IMR-90 (cell line): ENCODE measurements around the gene CUBN. TPM values are rescaled to one million over a fixed set of nuclear protein-coding genes. Genes with fewer than 3 reads are reported as not detected.

Experiments
- ATAC-seq: fragments of 200-7000 bp; cut with Tn5 transposase; 2 replicates; pipeline ENCODE4 v1.9.1; 2020; ENCODE audit warnings: low read depth, mild to moderate bottlenecking, moderate library complexity
- BruUV-seq: library from RNA; stranded (reverse); fragments of 400-500 nt; replicated peaks from 2 replicates; lab custom pipeline; 2021; lab: Mats Ljungman, UMichigan
- CTCF ChIA-PET: fragments of 300-600 bp; formaldehyde crosslinking; extraction: SDS; loops from one replicate; lab custom pipeline; 2021; ENCODE audit warnings: antibody characterized with exemption; lab: Yijun Ruan, JAX
- POLR2A ChIA-PET: fragments of 300-600 bp; sonication (Branson Sonifier 250); formaldehyde crosslinking; loops from one replicate; lab custom pipeline; 2022; ENCODE audit warnings: antibody characterized with exemption; ENCODE audit not compliant: unreplicated experiment; lab: Charles Lee
- DNase-seq: peaks from one replicate; pipeline ENCODE4 v3.0.0; 2013
- H2AFZ ChIP-seq: replicated peaks from 2 replicates; pipeline ENCODE3; 2013; ENCODE audit warnings: low read length, mild to moderate bottlenecking; ENCODE audit not compliant: poor library complexity
- H2AK5ac ChIP-seq: 2 replicates; pipeline ENCODE4 v1.6.1; 2013; ENCODE audit warnings: low read depth, low read length, inconsistent platforms
- H2AK9ac ChIP-seq: replicated peaks from 2 replicates; pipeline ENCODE3; 2013; ENCODE audit warnings: mild to moderate bottlenecking, low read depth, low read length, moderate library complexity; ENCODE audit not compliant: poor library complexity
- H2BK120ac ChIP-seq: 2 replicates; pipeline ENCODE4 v1.6.1; 2013; ENCODE audit warnings: low read depth, low read length, inconsistent platforms
- H2BK15ac ChIP-seq: 3 replicates; pipeline ENCODE4 v1.6.1; 2013; ENCODE audit warnings: low read depth, low read length, inconsistent platforms
- H2BK20ac ChIP-seq: 2 replicates; pipeline ENCODE4 v1.6.1; 2013; ENCODE audit warnings: low read depth, mild to moderate bottlenecking, inconsistent platforms, low read length, moderate library complexity
- H2BK5ac ChIP-seq: 2 replicates; pipeline ENCODE4 v1.6.1; 2013; ENCODE audit warnings: mild to moderate bottlenecking, low read depth, low read length, inconsistent platforms; ENCODE audit not compliant: poor library complexity, severe bottlenecking
- H3K14ac ChIP-seq: replicated peaks from 2 replicates; pipeline ENCODE4 v1.6.1; 2013; ENCODE audit warnings: low read depth, low read length, inconsistent platforms
- H3K18ac ChIP-seq: 2 replicates; pipeline ENCODE4 v1.6.1; 2013; ENCODE audit warnings: low read depth, low read length, control low read depth
- H3K23ac ChIP-seq: 2 replicates; pipeline ENCODE4 v1.6.1; 2013; ENCODE audit warnings: low read depth, low read length, inconsistent platforms
- H3K27ac ChIP-seq: 2 replicates; pipeline ENCODE4 v1.5.1; 2013; ENCODE audit warnings: mild to moderate bottlenecking, control low read depth, low read length; ENCODE audit not compliant: insufficient read depth
- H3K27me3 ChIP-seq: 2 replicates; pipeline ENCODE4 v1.6.1; 2013; ENCODE audit warnings: low read length; ENCODE audit not compliant: control insufficient read depth, insufficient read depth
- H3K36me3 ChIP-seq: 2 replicates; pipeline ENCODE4 v1.6.1; 2013; ENCODE audit warnings: low read length, mixed read lengths; ENCODE audit not compliant: control insufficient read depth, insufficient read depth
- H3K4ac ChIP-seq: 2 replicates; pipeline ENCODE4 v1.6.1; 2013; ENCODE audit warnings: low read depth, low read length, inconsistent platforms
- H3K4me1 ChIP-seq: 2 replicates; pipeline ENCODE4 v1.6.1; 2013; ENCODE audit warnings: low read length, mixed read lengths; ENCODE audit not compliant: control insufficient read depth, insufficient read depth
- H3K4me2 ChIP-seq: 2 replicates; pipeline ENCODE4 v1.6.1; 2013; ENCODE audit warnings: low read depth, mild to moderate bottlenecking, control low read depth, low read length, moderate library complexity
- H3K4me3 ChIP-seq: 2 replicates; pipeline ENCODE4 v1.5.1; 2013; ENCODE audit warnings: low read depth, mild to moderate bottlenecking, control low read depth, low read length, moderate library complexity; ENCODE audit not compliant: insufficient read depth
- H3K56ac ChIP-seq: 2 replicates; pipeline ENCODE4 v1.6.1; 2013; ENCODE audit warnings: low read length, inconsistent platforms; ENCODE audit not compliant: insufficient read depth; ENCODE audit errors: extremely low read depth
- H3K79me1 ChIP-seq, 2 experiments: 2 replicates each; pipeline ENCODE4 v1.6.1; 2013; ENCODE audit warnings: low read length in 2 of 2, inconsistent platforms in 1 of 2, low read depth in 1 of 2
- H3K9ac ChIP-seq: 2 replicates; pipeline ENCODE4 v1.6.1; 2013; ENCODE audit warnings: low read depth, low read length, control low read depth
- H3K9me1 ChIP-seq: 2 replicates; pipeline ENCODE4 v1.6.1; 2013; ENCODE audit warnings: low read length, inconsistent platforms; ENCODE audit not compliant: insufficient read depth
- H3K9me3 ChIP-seq: 2 replicates; pipeline ENCODE4 v1.6.1; 2013; ENCODE audit warnings: low read length; ENCODE audit not compliant: control insufficient read depth, insufficient read depth
- H4K20me1 ChIP-seq: 2 replicates; pipeline ENCODE4 v1.6.1; 2013; ENCODE audit warnings: low read length, inconsistent platforms; ENCODE audit not compliant: insufficient read depth
- H4K5ac ChIP-seq: 2 replicates; pipeline ENCODE4 v1.6.1; 2013; ENCODE audit warnings: mild to moderate bottlenecking, low read depth, low read length, control low read depth
- H4K8ac ChIP-seq, 2 experiments: 2 replicates each; pipeline ENCODE4 v1.6.1; 2013; ENCODE audit warnings: low read depth in 2 of 2, low read length in 2 of 2, control low read depth in 1 of 2, inconsistent platforms in 1 of 2
- H4K91ac ChIP-seq: 2 replicates; pipeline ENCODE4 v1.6.1; 2013; ENCODE audit warnings: low read depth, low read length, inconsistent platforms; ENCODE audit not compliant: insufficient read depth
- RAD21 ChIP-seq: IDR thresholded peaks from 2 replicates; pipeline ENCODE4 v1.6.1; 2012; ENCODE audit warnings: low read length, improper control_type of control experiment
- WGBS, 2 experiments: methylation state at CpG; one replicate each; pipeline versions ENCODE4 v1.1.5 to v1.1.7; 2013; ENCODE audit warnings: missing lambda C conversion rate in 2 of 2; ENCODE audit not compliant: insufficient read length in 1 of 2; ENCODE audit errors: extremely low coverage in 2 of 2; 5-methylcytosine and 5-hydroxymethylcytosine counted together
- dilution Hi-C: fragments of 300-500 bp; cut with HindIII; formaldehyde crosslinking; loops from one replicate; pipeline ENCODE4 v1.14.3; 2018; ENCODE audit warnings: low sequenced_read_pairs; ENCODE audit not compliant: unreplicated experiment
- in situ Hi-C: fragments of 300-500 bp; cut with MboI; formaldehyde crosslinking; loops from 3 replicates; pipeline ENCODE4 v1.14.3; 2019; ENCODE audit warnings: low sequenced_read_pairs, inconsistent platforms, mixed read lengths
- intact Hi-C: fragments of 100-400 bp; cut with micrococcal nuclease; formaldehyde crosslinking; loops from 2 replicates; pipeline ENCODE4 v1.10.0; 2022
- polyA plus RNA-seq, 3 experiments: library from polyadenylated mRNA; depleted of rRNA; stranded (reverse); fragments of >200 nt; gene quantifications; 2 replicates each; pipeline ENCODE4 v1.2.3, GENCODE V29; 2012; ENCODE audit warnings: low replicate concordance in 1 of 3
- total RNA-seq: library from RNA; depleted of rRNA; stranded (reverse); fragments of >200 nt; gene quantifications from 2 replicates; pipeline ENCODE4 v1.2.3, GENCODE V29; 2012
- TF ChIP-seq, protein P1 (sequence below): fragments of 150-350 bp; IDR thresholded peaks from 2 replicates; pipeline ENCODE4 v1.6.1; 2017; ENCODE audit warnings: mild to moderate bottlenecking, antibody characterized with exemption, low read length, low read depth

CUBN gene
- total and polyA plus RNA-seq, 2 of the 4 experiments (the other 2 are of a cell fraction), result 0.19 to 0.54 TPM

DNA sequence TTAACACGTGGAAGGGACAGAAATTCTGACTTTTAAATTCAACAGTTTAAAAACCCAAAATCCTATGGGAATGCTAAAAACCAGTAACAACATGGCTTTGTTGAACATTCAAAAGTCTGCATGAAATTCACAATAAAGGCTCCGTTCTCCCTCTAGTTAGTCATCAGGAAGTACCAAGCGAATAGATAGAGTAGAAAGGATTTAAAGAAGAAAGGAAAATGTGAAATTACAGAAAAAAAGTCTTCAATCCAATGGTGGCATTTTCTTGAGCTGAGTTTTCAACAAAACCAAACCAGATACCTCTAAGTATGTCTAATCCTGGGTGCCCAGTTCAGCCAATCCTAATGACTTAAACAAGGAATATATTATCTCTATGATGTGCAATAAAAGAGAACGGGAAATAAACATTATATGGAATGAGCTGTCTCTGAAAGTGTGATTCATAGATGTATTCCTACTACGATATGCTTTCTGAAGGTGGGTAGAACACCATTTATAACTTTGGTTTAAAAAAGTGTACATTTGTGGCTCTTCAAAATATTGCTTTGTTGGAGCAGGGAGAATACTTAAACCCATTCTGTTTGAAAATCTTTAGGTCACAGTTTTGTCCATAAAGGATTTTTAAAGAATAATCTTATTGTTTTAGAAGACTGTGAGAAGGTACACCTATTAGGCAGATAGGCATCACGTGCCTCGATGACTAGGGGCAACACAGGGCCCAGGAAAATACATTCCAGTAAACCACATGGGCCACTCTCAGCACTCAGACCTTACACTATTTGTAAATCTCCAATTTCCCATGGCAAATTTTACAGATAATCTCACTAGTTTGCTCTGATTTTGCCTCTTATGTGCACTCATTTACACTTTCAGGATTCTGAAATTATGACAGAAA lies 87.7 kb downstream of the CUBN start:
- in situ Hi-C loops, result no loop called here
- peak; percentile 48 for ATAC-seq
- no peak overlapping the region for H3K27ac ChIP-seq

More for the DNA sequence above, 87.7 kb downstream of the CUBN start:
- dilution Hi-C loops, result no loop called here
- Histone ChIP-seq H2BK15ac (no peak overlapping the region), H3K14ac (0 out of 2 replicates have a peak overlapping the region, but pooled peaks have one; percentile 48), H3K4me1 (no peaks in the 10 kb centered on the region), H2AK9ac (no peak overlapping the region), H3K27me3 (no peaks in the 10 kb centered on the region), H2BK5ac (peak overlapping the region; percentile 28), H3K79me1 (no peaks in the 10 kb centered on the region), H3K56ac (no peak overlapping the region), H3K36me3 (no peaks in the 10 kb centered on the region), H4K20me1 (no peaks in the 10 kb centered on the region), H2BK120ac (peak overlapping the region; percentile 67; the same call in 1 of the 2 replicates), H3K4me3 (no peak overlapping the region), H3K23ac (no peak overlapping the region), H3K9ac (no peak overlapping the region), H3K9me1 (peaks cover 5% of the 10 kb centered on the region; the same call in 1 of the 2 replicates), H2AFZ (no peak overlapping the region), H4K91ac (no peak overlapping the region), H4K5ac (no peak overlapping the region), H3K9me3 (no peaks in the 10 kb centered on the region), H4K8ac (peak overlapping the region in 1 of 2 experiments; percentile 63; a peak in 2 of 4 replicates), H2AK5ac (peak overlapping the region; percentile 87), H2BK20ac (no peak overlapping the region), H3K4me2 (no peak overlapping the region), H3K4ac (0 out of 2 replicates have a peak overlapping the region, but pooled peaks have one; percentile 51), H3K18ac (no peak overlapping the region)
- no CpG with 5 or more reads among the region's 7 CpGs for WGBS, 2 experiments
- TF ChIP-seq RAD21, result no peak
- TF ChIP-seq, protein P1, sequence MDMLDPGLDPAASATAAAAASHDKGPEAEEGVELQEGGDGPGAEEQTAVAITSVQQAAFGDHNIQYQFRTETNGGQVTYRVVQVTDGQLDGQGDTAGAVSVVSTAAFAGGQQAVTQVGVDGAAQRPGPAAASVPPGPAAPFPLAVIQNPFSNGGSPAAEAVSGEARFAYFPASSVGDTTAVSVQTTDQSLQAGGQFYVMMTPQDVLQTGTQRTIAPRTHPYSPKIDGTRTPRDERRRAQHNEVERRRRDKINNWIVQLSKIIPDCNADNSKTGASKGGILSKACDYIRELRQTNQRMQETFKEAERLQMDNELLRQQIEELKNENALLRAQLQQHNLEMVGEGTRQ, result peak; percentile 29; the same call in 1 of the 2 replicates
- POLR2A ChIA-PET, result no interaction called here
- intact Hi-C loops, result no loop called here
- CTCF ChIA-PET, result no interaction called here
- BruUV-seq, result no TSS peak
- DNase-seq, result no peak
